ENCODE data around the gene MRNIP. TPM values are rescaled to one million over a fixed set of nuclear protein-coding genes. Genes with fewer than 3 reads are reported as not detected.

MRNIP gene
- total and polyA plus RNA-seq, 2 of the 8 experiments (the other 6 are each of a cell fraction or from before 2014, with no cell fraction given): 29.6 TPM

- TF ChIP-seq SIN3A (conservative IDR thresholded peaks at IDR 0.05 in 1 of 2, IDR thresholded peaks at IDR 0.05 in 1 of 2; ENCODE audit: low read depth in 1 of 2, low read length in 2 of 2) (peak in 1 of 2 experiments; percentile 61; a peak in 1 of 4 replicates), TAF1 (IDR thresholded peaks at IDR 0.05; ENCODE audit: low read depth, low read length) (peak; percentile 36; the same call in 1 of the 2 replicates), CHD2 (IDR thresholded peaks at IDR 0.05; ENCODE audit: low read length) (no peak), KDM4A (IDR thresholded peaks at IDR 0.05; ENCODE audit: low read depth, low read length, severe bottlenecking) (peak; percentile 44), TBP (IDR thresholded peaks at IDR 0.05; ENCODE audit: low read depth, low read length) (peak; percentile 3; the same call in 1 of the 2 replicates), E2F6 (IDR thresholded peaks at IDR 0.05) (peak; percentile 26; the same call in 1 of the 2 replicates)
- TF ChIP-seq, protein P1, sequence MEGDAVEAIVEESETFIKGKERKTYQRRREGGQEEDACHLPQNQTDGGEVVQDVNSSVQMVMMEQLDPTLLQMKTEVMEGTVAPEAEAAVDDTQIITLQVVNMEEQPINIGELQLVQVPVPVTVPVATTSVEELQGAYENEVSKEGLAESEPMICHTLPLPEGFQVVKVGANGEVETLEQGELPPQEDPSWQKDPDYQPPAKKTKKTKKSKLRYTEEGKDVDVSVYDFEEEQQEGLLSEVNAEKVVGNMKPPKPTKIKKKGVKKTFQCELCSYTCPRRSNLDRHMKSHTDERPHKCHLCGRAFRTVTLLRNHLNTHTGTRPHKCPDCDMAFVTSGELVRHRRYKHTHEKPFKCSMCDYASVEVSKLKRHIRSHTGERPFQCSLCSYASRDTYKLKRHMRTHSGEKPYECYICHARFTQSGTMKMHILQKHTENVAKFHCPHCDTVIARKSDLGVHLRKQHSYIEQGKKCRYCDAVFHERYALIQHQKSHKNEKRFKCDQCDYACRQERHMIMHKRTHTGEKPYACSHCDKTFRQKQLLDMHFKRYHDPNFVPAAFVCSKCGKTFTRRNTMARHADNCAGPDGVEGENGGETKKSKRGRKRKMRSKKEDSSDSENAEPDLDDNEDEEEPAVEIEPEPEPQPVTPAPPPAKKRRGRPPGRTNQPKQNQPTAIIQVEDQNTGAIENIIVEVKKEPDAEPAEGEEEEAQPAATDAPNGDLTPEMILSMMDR (IDR thresholded peaks at IDR 0.05; ENCODE audit: control extremely low read depth in 1 of 3, insufficient read depth in 1 of 3, low read depth in 1 of 3, low read length in 3 of 3): peak in 2 of 3 experiments; percentile 24 to 28; a peak in 2 of 4 replicates
Measured at GRCh38 chr5:179907556-179908324, 49.1 kb upstream of the MRNIP start, which contains the start of gene TBC1D9B (continued).

Measured in H1 (cell line).